Caco-2 (cell line): ENCODE data around the gene PTPRG. TPM values are rescaled to one million over a fixed set of nuclear protein-coding genes. Genes with fewer than 3 reads are reported as not detected.

Experiments used
- BruUV-seq: library from RNA; stranded (reverse); fragments of 400-500 nt; replicated peaks from 2 replicates; lab custom pipeline; 2021; lab: Mats Ljungman, UMichigan
- CTCF ChIA-PET: fragments of 300-600 bp; sonication (Branson Sonifier 250); formaldehyde crosslinking; loops from one replicate; lab custom pipeline; 2022; ENCODE audit warnings: antibody characterized with exemption; lab: Charles Lee
- POLR2A ChIA-PET: fragments of 300-600 bp; sonication (Branson Sonifier 250); formaldehyde crosslinking; loops from one replicate; lab custom pipeline; 2022; ENCODE audit warnings: antibody characterized with exemption; lab: Charles Lee
- DNase-seq, 2 experiments: peaks; one replicate each; pipeline versions ENCODE4 v3.0.0 to v3.0.0-alpha.2; 2020 to 2022
- H3K27me3 ChIP-seq: replicated peaks from 2 replicates; pipeline ENCODE4 v1.6.0; 2011; ENCODE audit warnings: low read length; ENCODE audit not compliant: control insufficient read depth, insufficient read depth
- H3K36me3 ChIP-seq: 2 replicates; pipeline ENCODE4 v1.5.1; 2011; ENCODE audit warnings: low read length; ENCODE audit not compliant: control insufficient read depth, insufficient read depth
- H3K4me1 ChIP-seq: fragments of 250-450 bp; sonication (Bioruptor Pico); 2 replicates; pipeline ENCODE4 v1.5.1; 2020; ENCODE audit warnings: mild to moderate bottlenecking
- H3K4me3 ChIP-seq: 2 replicates; pipeline ENCODE4 v1.5.1; 2011; ENCODE audit warnings: low read depth, mild to moderate bottlenecking, control low read depth, low read length
- H3K9me3 ChIP-seq: fragments of 250-450 bp; sonication (Bioruptor Pico); 2 replicates; pipeline ENCODE4 v1.5.1; 2020; ENCODE audit warnings: mild to moderate bottlenecking, moderate library complexity
- H3K27ac Mint-ChIP-seq: one replicate; pipeline ENCODE4 v1.8.0; 2022; ENCODE audit warnings: mixed read lengths; ENCODE audit not compliant: unreplicated experiment
- H3K27me3 Mint-ChIP-seq: one replicate; pipeline ENCODE4 v1.8.0; 2022; ENCODE audit warnings: mixed read lengths; ENCODE audit not compliant: insufficient read depth, unreplicated experiment
- H3K36me3 Mint-ChIP-seq: one replicate; pipeline ENCODE4 v1.8.0; 2022; ENCODE audit warnings: mild to moderate bottlenecking, mixed read lengths; ENCODE audit not compliant: insufficient read depth, unreplicated experiment
- H3K4me1 Mint-ChIP-seq: one replicate; pipeline ENCODE4 v1.8.0; 2022; ENCODE audit warnings: low read depth, mixed read lengths; ENCODE audit not compliant: unreplicated experiment
- H3K4me3 Mint-ChIP-seq: one replicate; pipeline ENCODE4 v1.8.0; 2022; ENCODE audit warnings: mild to moderate bottlenecking, moderate library complexity, mixed read lengths; ENCODE audit not compliant: unreplicated experiment
- H3K9me3 Mint-ChIP-seq: one replicate; pipeline ENCODE4 v1.8.0; 2022; ENCODE audit warnings: mixed read lengths; ENCODE audit not compliant: unreplicated experiment
- intact Hi-C: fragments of 100-400 bp; cut with micrococcal nuclease; formaldehyde crosslinking; loops from one replicate; pipeline ENCODE4 v1.10.0; 2022; ENCODE audit not compliant: unreplicated experiment
- total RNA-seq: library from RNA; stranded (reverse); gene quantifications from 2 replicates; pipeline ENCODE4 v1.2.3, GENCODE V29; 2022
- TF ChIP-seq, protein P1 (sequence below), 2 experiments: fragments of 200-600 bp in 1 of 2; IDR thresholded peaks; 1 replicate in 1 of 2; 2 replicates in 1 of 2; pipeline versions ENCODE4 v1.5.1 to v1.8.0; 2011 to 2022; ENCODE audit warnings: antibody characterized with exemption in 1 of 2, control low read depth in 1 of 2, inconsistent platforms in 1 of 2, low read depth in 1 of 2, low read length in 1 of 2, mild to moderate bottlenecking in 1 of 2, moderate library complexity in 1 of 2; ENCODE audit not compliant: insufficient read depth in 1 of 2, severe bottlenecking in 1 of 2, unreplicated experiment in 1 of 2

Gene PTPRG
- total RNA-seq, 1 experiment from 2014 or later = 46.4 TPM

DNA sequence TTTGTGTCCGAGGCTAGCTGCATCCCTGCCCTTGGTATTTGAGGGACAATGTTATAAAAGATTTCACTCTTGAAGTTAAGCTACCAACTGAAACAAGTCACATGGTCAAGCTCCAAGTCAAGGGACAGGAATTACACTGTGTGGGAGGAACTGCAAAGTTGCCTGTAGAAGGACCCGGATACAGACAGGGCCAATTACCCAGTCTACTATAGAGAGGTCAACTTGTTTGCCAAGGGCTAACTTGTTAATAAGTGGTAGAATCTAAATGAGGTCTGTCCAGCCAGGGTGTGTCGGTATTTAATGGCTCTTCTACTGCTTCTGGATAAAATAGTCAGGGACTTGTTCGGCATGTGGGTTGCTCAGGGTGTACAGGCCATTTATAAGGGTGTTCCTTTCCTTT, 55.7 kb downstream of the PTPRG start:
- Mint-ChIP-seq H3K27ac (no peak overlapping the region), H3K9me3 (no peaks in the 10 kb centered on the region), H3K4me3 (no peak overlapping the region), H3K4me1 (peaks cover 15% of the 10 kb centered on the region), H3K27me3 (no peaks in the 10 kb centered on the region), H3K36me3 (no peaks in the 10 kb centered on the region)
- ChIA-PET POLR2A (no interaction called here), CTCF (no interaction called here)
- no peaks in the 10 kb centered on the region for H3K36me3 ChIP-seq
- intact Hi-C loops = no loop called here
- BruUV-seq = no TSS peak
- TF ChIP-seq, protein P1, sequence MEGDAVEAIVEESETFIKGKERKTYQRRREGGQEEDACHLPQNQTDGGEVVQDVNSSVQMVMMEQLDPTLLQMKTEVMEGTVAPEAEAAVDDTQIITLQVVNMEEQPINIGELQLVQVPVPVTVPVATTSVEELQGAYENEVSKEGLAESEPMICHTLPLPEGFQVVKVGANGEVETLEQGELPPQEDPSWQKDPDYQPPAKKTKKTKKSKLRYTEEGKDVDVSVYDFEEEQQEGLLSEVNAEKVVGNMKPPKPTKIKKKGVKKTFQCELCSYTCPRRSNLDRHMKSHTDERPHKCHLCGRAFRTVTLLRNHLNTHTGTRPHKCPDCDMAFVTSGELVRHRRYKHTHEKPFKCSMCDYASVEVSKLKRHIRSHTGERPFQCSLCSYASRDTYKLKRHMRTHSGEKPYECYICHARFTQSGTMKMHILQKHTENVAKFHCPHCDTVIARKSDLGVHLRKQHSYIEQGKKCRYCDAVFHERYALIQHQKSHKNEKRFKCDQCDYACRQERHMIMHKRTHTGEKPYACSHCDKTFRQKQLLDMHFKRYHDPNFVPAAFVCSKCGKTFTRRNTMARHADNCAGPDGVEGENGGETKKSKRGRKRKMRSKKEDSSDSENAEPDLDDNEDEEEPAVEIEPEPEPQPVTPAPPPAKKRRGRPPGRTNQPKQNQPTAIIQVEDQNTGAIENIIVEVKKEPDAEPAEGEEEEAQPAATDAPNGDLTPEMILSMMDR (IDR thresholded peaks at IDR 0.05; ENCODE audit: insufficient read depth in 1 of 2, low read depth in 1 of 2, low read length in 1 of 2, severe bottlenecking in 1 of 2, unreplicated experiment in 1 of 2) = no peak
- H3K4me1 ChIP-seq = peaks cover 22% of the 10 kb centered on the region
- DNase-seq = no peak
- no peaks in the 10 kb centered on the region for H3K9me3 ChIP-seq
- H3K4me3 ChIP-seq = no peak overlapping the region
- no peaks in the 10 kb centered on the region for H3K27me3 ChIP-seq

DNA sequence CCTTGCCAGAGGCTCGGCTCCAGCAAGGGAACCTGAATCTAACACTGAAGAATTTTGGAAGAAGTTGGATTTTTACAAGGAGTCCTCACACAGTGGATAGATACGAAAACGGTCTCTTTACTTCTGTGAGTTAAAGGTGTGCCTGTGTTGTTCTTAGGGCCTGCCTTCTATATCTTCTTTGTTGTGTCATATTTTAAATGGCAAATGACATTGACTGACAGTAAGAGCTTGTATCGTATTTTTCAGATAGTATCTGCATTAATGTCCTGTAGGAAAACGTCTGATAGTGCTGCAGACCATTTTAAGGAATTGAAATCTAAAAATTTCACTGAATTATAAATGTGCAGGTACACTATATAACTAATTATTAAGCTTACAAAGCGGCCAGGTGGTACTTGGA, 56.3 kb downstream of the PTPRG start:
- TF ChIP-seq, protein P1 (IDR thresholded peaks at IDR 0.05; ENCODE audit: insufficient read depth in 1 of 2, low read depth in 1 of 2, low read length in 1 of 2, severe bottlenecking in 1 of 2, unreplicated experiment in 1 of 2) = no peak
- Histone ChIP-seq H3K4me3 (no peak overlapping the region), H3K4me1 (peaks cover 16% of the 10 kb centered on the region; the same call in 1 of the 2 replicates), H3K27me3 (no peaks in the 10 kb centered on the region), H3K36me3 (no peaks in the 10 kb centered on the region), H3K9me3 (no peaks in the 10 kb centered on the region)
- H3K4me3 Mint-ChIP-seq = no peak overlapping the region
- no TSS peak for BruUV-seq
- H3K4me1 Mint-ChIP-seq = peaks cover 15% of the 10 kb centered on the region
- no peaks in the 10 kb centered on the region for H3K27me3 Mint-ChIP-seq
- H3K27ac Mint-ChIP-seq = no peak overlapping the region
- CTCF ChIA-PET = no interaction called here
- H3K9me3 Mint-ChIP-seq = no peaks in the 10 kb centered on the region
- POLR2A ChIA-PET = no interaction called here
- intact Hi-C loops = no loop called here
- DNase-seq = no peak
- no peaks in the 10 kb centered on the region for H3K36me3 Mint-ChIP-seq

GRCh38 chr3:61618231-61618630, 56.9 kb downstream of the PTPRG start:
- Mint-ChIP-seq H3K27ac (no peak overlapping the region), H3K27me3 (no peaks in the 10 kb centered on the region), H3K4me3 (no peak overlapping the region), H3K9me3 (no peaks in the 10 kb centered on the region), H3K36me3 (peaks cover 6% of the 10 kb centered on the region), H3K4me1 (peaks cover 13% of the 10 kb centered on the region)
- TF ChIP-seq, protein P1 (IDR thresholded peaks at IDR 0.05; ENCODE audit: insufficient read depth in 1 of 2, low read depth in 1 of 2, low read length in 1 of 2, severe bottlenecking in 1 of 2, unreplicated experiment in 1 of 2) = no peak
- ChIA-PET POLR2A (no interaction called here), CTCF (no interaction called here)
- no peak overlapping the region for H3K4me3 ChIP-seq
- BruUV-seq = no TSS peak
- peaks cover 13% of the 10 kb centered on the region; the same call in 1 of the 2 replicates for H3K4me1 ChIP-seq
- H3K36me3 ChIP-seq = no peaks in the 10 kb centered on the region
- no peaks in the 10 kb centered on the region for H3K9me3 ChIP-seq
- intact Hi-C loops = no loop called here
- no peaks in the 10 kb centered on the region for H3K27me3 ChIP-seq
- no peak for DNase-seq
